Measurements from ENCODE around the gene RAP1B.

GRCh38 chr12:68638721-68639395, 28.2 kb downstream of the RAP1B start:
- TF ChIP-seq EZH2 (IDR thresholded peaks at IDR 0.05) (no peak), POLR2AphosphoS5 (IDR thresholded peaks at IDR 0.05; ENCODE audit: borderline replicate concordance, low read depth, low read length) (no peak), FOXP2 (optimal IDR thresholded peaks at IDR 0.05; ENCODE audit: control extremely low read depth, extremely low read length, insufficient read depth) (no peak)

All from SK-N-MC (cell line).